Transverse colon (tissue), 4 donors: ENCODE data around the gene LMO4. TPM values are rescaled to one million over a fixed set of nuclear protein-coding genes. Genes with fewer than 3 reads are reported as not detected.

Experiments used
- DNase-seq: peaks from one replicate; pipeline ENCODE4 v3.0.0-alpha.2; 2019
- H3K27ac ChIP-seq, 4 donors: fragments of 200-600 bp; sonication (generic); 2 replicates each; pipeline ENCODE4 v1.5.1; 2016 to 2018; ENCODE audit warnings: inconsistent platforms in 4 of 4
- H3K27me3 ChIP-seq: fragments of 200-600 bp; sonication (generic); 2 replicates; pipeline ENCODE4 v1.5.1; 2017; ENCODE audit warnings: inconsistent platforms
- H3K36me3 ChIP-seq, 4 donors: fragments of 200-600 bp; sonication (generic); 2 replicates each; pipeline ENCODE4 v1.5.1; 2017 to 2019; ENCODE audit warnings: inconsistent platforms in 4 of 4
- H3K4me1 ChIP-seq, 4 donors: fragments of 200-600 bp; sonication (generic); 2 replicates each; pipeline ENCODE4 v1.5.1; 2017 to 2020; ENCODE audit warnings: inconsistent platforms in 4 of 4
- H3K4me3 ChIP-seq, 4 donors: fragments of 200-600 bp; sonication (generic); 1 replicate in 1 of 4; 2 replicates in 3 of 4; pipeline versions ENCODE4 v1.5.1 to v1.6.1; 2017 to 2019; ENCODE audit warnings: inconsistent platforms in 4 of 4
- H3K9me3 ChIP-seq, 2 donors: fragments of 200-600 bp; sonication (generic); 2 replicates each; pipeline ENCODE4 v1.5.1; 2017 to 2019; ENCODE audit warnings: inconsistent platforms in 2 of 2
- CTCF ChIP-seq, 5 experiments: fragments of 200-600 bp in 3 of 5; fragments of 450-650 bp in 2 of 5; sonication (generic) in 3 of 5; IDR thresholded peaks; 1 replicate in 2 of 5; 2 replicates in 3 of 5; pipeline ENCODE4 v1.5.1; 2016 to 2017; ENCODE audit warnings: antibody characterized with exemption in 5 of 5, inconsistent platforms in 3 of 5, mild to moderate bottlenecking in 2 of 5, moderate library complexity in 1 of 5
- EP300 ChIP-seq: sonication (generic); formaldehyde crosslinking; IDR thresholded peaks from one replicate; pipeline ENCODE4 v1.6.1; 2017; ENCODE audit warnings: antibody characterized with exemption, low read depth
- POLR2A ChIP-seq: fragments of 450-650 bp; IDR thresholded peaks from one replicate; pipeline ENCODE4 v1.6.1; 2016; ENCODE audit warnings: antibody characterized with exemption, mild to moderate bottlenecking, moderate library complexity
- POLR2AphosphoS5 ChIP-seq, 3 donors: sonication (generic); formaldehyde crosslinking; IDR thresholded peaks; one replicate each; pipeline ENCODE4 v1.6.1; 2016; ENCODE audit warnings: antibody characterized with exemption in 3 of 3
- WGBS, 2 donors: methylation state at CpG; one replicate each; pipeline ENCODE4 v1.1.5; 2018; ENCODE audit warnings: low coverage in 1 of 2; 5-methylcytosine and 5-hydroxymethylcytosine counted together
- in situ Hi-C, 4 donors: fragments of 200-750 bp; cut with MboI; loops; one replicate each; pipeline versions ENCODE4 v1.15.0 to v1.15.1; 2017; ENCODE audit warnings: low sequenced_read_pairs in 3 of 4, low pct_ligation_motif_present in 1 of 4, low pct_unique_long_range_greater_than_20kb in 1 of 4
- intact Hi-C: fragments of 100-400 bp; cut with DNase I; formaldehyde crosslinking; loops from one replicate; pipeline ENCODE4 v1.15.1; 2023; ENCODE audit warnings: low total_unique reads
- total RNA-seq, 4 donors: library from RNA; depleted of rRNA; stranded (reverse); fragments of >200 nt; gene quantifications; one replicate each; pipeline ENCODE4 v1.1.0, GENCODE V29; 2016

The LMO4 gene
- total RNA-seq, 4 donors from 2014 or later = 8.4 to 22.4 (median 16.4) TPM

- Histone ChIP-seq H3K4me1 (peaks cover 13 to 57% (median 27%) of the 10 kb centered on the region in 4 donors), H3K27me3 (no peaks in the 10 kb centered on the region), H3K36me3 (peaks cover 0 to 19% (median 8%) of the 10 kb centered on the region in 4 donors), H3K9me3 (no peaks in the 10 kb centered on the region), H3K27ac (peak overlapping the region in 3 of 4 donors; percentile 5 to 99 (median 10)), H3K4me3 (peak overlapping the region in 1 of 4 donors; percentile 78)
- WGBS, 2 donors = 58 to 77% methylated on average over 3 to 10 of the region's 10 CpGs
- TF ChIP-seq EP300 (no peak), CTCF (IDR thresholded peaks at IDR 0.05) (no peak), POLR2AphosphoS5 (IDR thresholded peaks at IDR 0.05) (no peak), POLR2A (no peak)
- in situ Hi-C loops (no loop called here), intact Hi-C loops (loop anchor here (10.0 kb wide), 1 partner anchor 348 kb away; no protein-coding TSS in a partner anchor)
- no peak for DNase-seq
These were observed 8.0 kb downstream of the LMO4 start for GRCh38 chr1:87336623-87337067.

GRCh38 chr1:87337606-87338005 lies 8.9 kb downstream of the LMO4 start:
- in situ Hi-C loops = no loop called here
- no peak overlapping the region for H3K27ac ChIP-seq
- no peak overlapping the region for H3K4me3 ChIP-seq
- TF ChIP-seq EP300 (no peak), POLR2A (no peak), CTCF (IDR thresholded peaks at IDR 0.05) (no peak), POLR2AphosphoS5 (IDR thresholded peaks at IDR 0.05) (no peak)
- H3K4me1 ChIP-seq = peaks cover 9 to 51% (median 20%) of the 10 kb centered on the region in 4 donors
- WGBS, 2 donors = 81% methylated on average over 5 of the region's 5 CpGs; no CpG with 5 or more reads in 1 of the 2 donors
- peaks cover 0 to 26% (median 9%) of the 10 kb centered on the region in 4 donors for H3K36me3 ChIP-seq
- intact Hi-C loops = loop anchor here (10.0 kb wide), 1 partner anchor 347 kb away; no protein-coding TSS in a partner anchor
- no peak for DNase-seq
- H3K9me3 ChIP-seq = no peaks in the 10 kb centered on the region
- H3K27me3 ChIP-seq = no peaks in the 10 kb centered on the region

GRCh38 chr1:87338566-87338965 lies 9.9 kb downstream of the LMO4 start:
- intact Hi-C loops (loop anchor here (10.0 kb wide), 1 partner anchor 346 kb away; no protein-coding TSS in a partner anchor), in situ Hi-C loops (no loop called here)
- peaks cover 0 to 32% (median 10%) of the 10 kb centered on the region in 4 donors for H3K36me3 ChIP-seq
- no peak overlapping the region for H3K4me3 ChIP-seq
- DNase-seq = no peak
- H3K27ac ChIP-seq = no peak overlapping the region
- H3K9me3 ChIP-seq = no peaks in the 10 kb centered on the region
- TF ChIP-seq EP300 (no peak), POLR2AphosphoS5 (IDR thresholded peaks at IDR 0.05) (no peak), POLR2A (no peak), CTCF (IDR thresholded peaks at IDR 0.05) (no peak)
- no peaks in the 10 kb centered on the region for H3K27me3 ChIP-seq
- peaks cover 4 to 42% (median 14%) of the 10 kb centered on the region in 4 donors for H3K4me1 ChIP-seq
- 63 to 68% methylated on average over 3 of the region's 3 CpGs for WGBS, 2 donors

GRCh38 chr1:87344231-87344630 lies 15.6 kb downstream of the LMO4 start:
- Histone ChIP-seq H3K9me3 (no peaks in the 10 kb centered on the region), H3K36me3 (peaks cover 0 to 41% (median 10%) of the 10 kb centered on the region in 4 donors), H3K4me3 (no peak overlapping the region), H3K27ac (no peak overlapping the region), H3K27me3 (no peaks in the 10 kb centered on the region), H3K4me1 (peaks cover 0 to 4% (median 0%) of the 10 kb centered on the region in 4 donors)
- no peak for TF ChIP-seq POLR2A
- no peak for TF ChIP-seq POLR2AphosphoS5 (IDR thresholded peaks at IDR 0.05)
- no peak for TF ChIP-seq EP300
- TF ChIP-seq CTCF (IDR thresholded peaks at IDR 0.05) = no peak
- WGBS, 2 donors = 92 to 95% methylated on average over 3 of the region's 3 CpGs
- in situ Hi-C loops (no loop called here), intact Hi-C loops (no loop called here)
- no peak for DNase-seq
